Esophagus muscularis mucosa (tissue), 4 donors: Measurements from ENCODE around the gene SPPL3. TPM values are rescaled to one million over a fixed set of nuclear protein-coding genes. Genes with fewer than 3 reads are reported as not detected.

Source experiments
- DNase-seq: peaks from one replicate; pipeline ENCODE4 v3.0.0-alpha.2; 2017; ENCODE audit errors: extremely low spot score
- H3K27ac ChIP-seq, 4 donors: fragments of 200-600 bp; sonication (generic); replicated peaks in 1 of 4; 1 replicate in 3 of 4; 2 replicates in 1 of 4; pipeline ENCODE4 v1.5.1; 2016 to 2019; ENCODE audit warnings: mild to moderate bottlenecking in 1 of 4
- H3K27me3 ChIP-seq, 4 donors: fragments of 200-600 bp; sonication (generic); one replicate each; pipeline versions ENCODE4 v1.5.1 to v1.6.0; 2016 to 2019
- H3K36me3 ChIP-seq, 4 donors: fragments of 200-600 bp; sonication (generic); one replicate each; pipeline ENCODE4 v1.5.1; 2016 to 2019
- H3K4me1 ChIP-seq, 4 donors: fragments of 200-600 bp; sonication (generic); one replicate each; pipeline ENCODE4 v1.5.1; 2016 to 2019
- H3K4me3 ChIP-seq, 4 donors: fragments of 200-600 bp; sonication (generic); 1 replicate in 2 of 4; 2 replicates in 2 of 4; pipeline ENCODE4 v1.5.1; 2016 to 2019; ENCODE audit warnings: mild to moderate bottlenecking in 4 of 4, moderate library complexity in 1 of 4
- H3K9me3 ChIP-seq, 4 donors: fragments of 200-600 bp; sonication (generic); 1 replicate in 3 of 4; 2 replicates in 1 of 4; pipeline ENCODE4 v1.5.1; 2016 to 2019
- EP300 ChIP-seq: sonication (generic); formaldehyde crosslinking; IDR thresholded peaks from one replicate; pipeline ENCODE4 v1.6.1; 2017; ENCODE audit warnings: antibody characterized with exemption
- POLR2A ChIP-seq: fragments of 450-650 bp; IDR thresholded peaks from one replicate; pipeline ENCODE4 v1.6.1; 2017; ENCODE audit warnings: antibody characterized with exemption, moderate library complexity, mild to moderate bottlenecking, low read depth
- POLR2AphosphoS5 ChIP-seq, 2 donors: sonication (generic); formaldehyde crosslinking; IDR thresholded peaks; one replicate each; pipeline ENCODE4 v1.6.1; 2017; ENCODE audit warnings: antibody characterized with exemption in 2 of 2
- WGBS: methylation state at CpG from one replicate; pipeline ENCODE4 v1.1.5; 2018; 5-methylcytosine and 5-hydroxymethylcytosine counted together
- intact Hi-C: fragments of 100-400 bp; cut with DNase I; formaldehyde crosslinking; loops from one replicate; pipeline ENCODE4 v1.15.1; 2023
- total RNA-seq, 4 donors: library from RNA; depleted of rRNA; stranded (reverse); fragments of >200 nt; gene quantifications; one replicate each; pipeline versions ENCODE4 v1.1.0 to v1.2.1, GENCODE V29; 2016
- TF ChIP-seq, protein P1 (sequence below), 3 experiments: fragments of 200-600 bp in 2 of 3; fragments of 450-650 bp in 1 of 3; sonication (generic) in 2 of 3; IDR thresholded peaks; one replicate each; pipeline ENCODE4 v1.5.1; 2017 to 2019; ENCODE audit warnings: antibody characterized with exemption in 3 of 3, mild to moderate bottlenecking in 2 of 3, moderate library complexity in 1 of 3

SPPL3 gene
- total RNA-seq, 4 donors from 2014 or later: 18.4 to 32.1 (median 21.8) TPM

DNA sequence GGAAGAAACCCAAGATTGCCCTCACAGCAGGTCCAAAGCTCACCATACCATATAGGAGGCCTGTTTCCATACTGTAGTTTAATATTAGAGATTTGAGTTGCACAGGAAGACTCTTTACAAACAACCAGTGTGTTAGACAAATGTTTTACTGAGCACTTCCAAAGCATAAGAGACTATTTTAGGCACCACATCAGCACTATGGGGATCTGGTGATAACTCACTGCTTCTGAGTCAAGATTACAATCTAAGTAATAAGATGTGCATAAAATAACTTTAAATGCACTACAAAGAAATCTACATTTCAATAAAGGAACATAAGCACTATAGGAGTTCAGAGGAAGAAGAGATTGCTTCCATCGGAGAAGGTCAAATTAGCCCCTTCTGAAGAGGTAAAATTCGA lies 71.4 kb downstream of the SPPL3 start:
- Histone ChIP-seq H3K27me3 (no peaks in the 10 kb centered on the region), H3K27ac (no peak overlapping the region), H3K9me3 (no peaks in the 10 kb centered on the region), H3K4me3 (no peak overlapping the region), H3K36me3 (no peaks in the 10 kb centered on the region), H3K4me1 (peaks cover 58 to 74% (median 72%) of the 10 kb centered on the region in 4 donors)
- TF ChIP-seq POLR2A (no peak), POLR2AphosphoS5 (IDR thresholded peaks at IDR 0.05) (no peak), EP300 (no peak)
- TF ChIP-seq, protein P1, sequence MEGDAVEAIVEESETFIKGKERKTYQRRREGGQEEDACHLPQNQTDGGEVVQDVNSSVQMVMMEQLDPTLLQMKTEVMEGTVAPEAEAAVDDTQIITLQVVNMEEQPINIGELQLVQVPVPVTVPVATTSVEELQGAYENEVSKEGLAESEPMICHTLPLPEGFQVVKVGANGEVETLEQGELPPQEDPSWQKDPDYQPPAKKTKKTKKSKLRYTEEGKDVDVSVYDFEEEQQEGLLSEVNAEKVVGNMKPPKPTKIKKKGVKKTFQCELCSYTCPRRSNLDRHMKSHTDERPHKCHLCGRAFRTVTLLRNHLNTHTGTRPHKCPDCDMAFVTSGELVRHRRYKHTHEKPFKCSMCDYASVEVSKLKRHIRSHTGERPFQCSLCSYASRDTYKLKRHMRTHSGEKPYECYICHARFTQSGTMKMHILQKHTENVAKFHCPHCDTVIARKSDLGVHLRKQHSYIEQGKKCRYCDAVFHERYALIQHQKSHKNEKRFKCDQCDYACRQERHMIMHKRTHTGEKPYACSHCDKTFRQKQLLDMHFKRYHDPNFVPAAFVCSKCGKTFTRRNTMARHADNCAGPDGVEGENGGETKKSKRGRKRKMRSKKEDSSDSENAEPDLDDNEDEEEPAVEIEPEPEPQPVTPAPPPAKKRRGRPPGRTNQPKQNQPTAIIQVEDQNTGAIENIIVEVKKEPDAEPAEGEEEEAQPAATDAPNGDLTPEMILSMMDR (IDR thresholded peaks at IDR 0.05): no peak
- intact Hi-C loops: no loop called here
- no peak for DNase-seq
- WGBS: 91% methylated on average over 2 of the region's 2 CpGs

DNA sequence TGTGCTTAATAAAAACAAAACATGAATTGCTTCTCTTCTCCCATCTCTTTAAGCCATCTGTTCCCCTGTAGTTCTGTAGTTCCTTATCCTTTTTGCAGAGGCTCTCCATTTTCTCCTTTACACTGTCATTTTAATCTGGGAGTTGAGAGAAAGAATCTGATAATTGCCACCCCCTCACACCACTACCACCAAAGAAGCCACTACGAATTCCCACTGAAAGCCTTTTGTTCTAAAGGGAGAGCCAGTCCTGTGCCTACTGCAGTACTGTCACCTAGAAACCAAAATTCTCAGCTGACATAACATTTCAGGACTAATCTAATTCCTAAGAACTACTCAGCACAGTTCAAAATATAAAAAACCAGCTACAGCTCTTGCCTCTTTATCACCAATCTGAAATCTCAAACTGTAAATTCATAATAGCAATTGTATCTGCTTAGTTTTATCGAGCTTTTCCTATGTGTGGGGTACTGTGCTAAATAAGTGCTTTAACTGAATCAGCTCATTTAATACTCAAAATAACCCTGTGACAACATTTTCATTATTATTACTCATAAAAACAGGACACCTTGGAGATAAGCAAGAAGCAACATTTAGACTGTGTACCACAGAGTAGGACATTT lies 72.4 kb downstream of the SPPL3 start:
- H3K27me3 ChIP-seq: no peaks in the 10 kb centered on the region
- intact Hi-C loops: no loop called here
- no peaks in the 10 kb centered on the region for H3K9me3 ChIP-seq
- H3K4me3 ChIP-seq: no peak overlapping the region
- DNase-seq: no peak
- H3K4me1 ChIP-seq: peaks cover 58 to 83% (median 72%) of the 10 kb centered on the region in 4 donors
- H3K27ac ChIP-seq: no peak overlapping the region
- TF ChIP-seq POLR2A: no peak
- no peak for TF ChIP-seq EP300
- TF ChIP-seq POLR2AphosphoS5 (IDR thresholded peaks at IDR 0.05): no peak
- TF ChIP-seq, protein P1 (IDR thresholded peaks at IDR 0.05): no peak
- no peaks in the 10 kb centered on the region for H3K36me3 ChIP-seq
- WGBS: 44% methylated on average over 2 of the region's 2 CpGs

DNA sequence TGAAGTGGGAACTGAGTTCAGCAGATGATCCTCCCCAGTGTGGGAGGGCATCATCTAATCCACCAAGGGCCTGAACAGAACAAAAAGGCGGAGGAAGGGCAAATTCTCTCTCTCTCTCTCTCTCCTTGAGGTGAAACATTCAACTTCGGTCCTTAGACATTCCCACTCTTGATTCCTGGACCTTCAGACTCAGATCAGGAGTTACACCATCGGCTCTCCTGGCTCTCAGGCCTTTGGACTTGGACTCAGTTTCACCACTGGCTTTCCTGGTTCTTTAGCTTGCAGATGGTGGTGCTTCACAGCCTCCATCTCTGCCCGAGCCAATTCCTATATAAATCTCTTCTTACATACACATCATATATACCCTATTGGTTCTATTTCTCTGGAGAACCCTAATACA lies 73.2 kb downstream of the SPPL3 start:
- no peaks in the 10 kb centered on the region for H3K36me3 ChIP-seq
- no peak overlapping the region for H3K4me3 ChIP-seq
- DNase-seq: no peak
- H3K27ac ChIP-seq: no peak overlapping the region
- H3K9me3 ChIP-seq: no peaks in the 10 kb centered on the region
- intact Hi-C loops: no loop called here
- WGBS: 94% methylated on average over 4 of the region's 4 CpGs
- H3K4me1 ChIP-seq: peaks cover 58 to 80% (median 65%) of the 10 kb centered on the region in 4 donors
- TF ChIP-seq POLR2A: no peak
- TF ChIP-seq, protein P1 (IDR thresholded peaks at IDR 0.05): no peak
- H3K27me3 ChIP-seq: no peaks in the 10 kb centered on the region

DNA sequence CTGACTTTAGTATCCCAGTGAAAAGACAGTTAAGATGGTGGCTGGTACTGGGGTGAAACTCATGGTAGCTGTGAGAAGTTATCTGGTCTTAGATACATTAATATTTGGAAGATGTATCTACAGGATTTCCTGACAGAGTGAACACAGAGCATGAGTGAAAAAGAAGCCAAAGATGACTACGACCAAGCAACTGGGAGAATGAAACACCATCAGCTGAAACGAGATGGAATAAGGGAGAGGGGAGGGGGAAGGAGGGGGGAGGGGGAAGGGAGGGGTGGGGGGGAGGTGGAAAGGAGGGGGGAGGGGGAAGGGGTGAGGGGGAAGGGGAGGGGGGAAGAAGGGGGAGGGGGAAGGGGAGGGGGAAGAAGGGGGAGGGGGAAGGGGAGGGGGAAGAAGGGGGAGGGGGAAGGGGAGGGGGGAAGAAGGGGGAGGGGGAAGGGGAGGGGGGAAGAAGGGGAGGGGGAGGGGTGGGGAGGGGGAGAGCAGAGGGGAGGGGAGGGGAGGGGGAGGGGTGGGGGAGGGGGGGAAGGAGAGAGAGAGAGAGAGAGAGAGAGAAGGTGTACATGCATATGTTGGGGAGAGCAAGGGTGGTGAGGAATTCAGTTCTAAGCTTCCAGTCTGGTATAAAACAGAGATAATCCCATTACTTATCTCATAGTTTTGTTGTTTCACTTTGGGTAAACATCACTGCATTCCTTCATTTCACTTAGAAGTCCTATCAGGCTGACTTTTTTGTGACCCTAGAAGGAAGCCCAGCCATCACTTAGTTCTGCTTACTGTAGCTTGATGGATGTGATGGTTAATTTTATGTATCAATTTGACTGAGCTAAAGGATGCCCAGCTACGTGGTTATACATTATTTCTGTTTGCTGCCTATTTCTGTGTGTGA lies 73.9 kb downstream of the SPPL3 start:
- H3K27ac ChIP-seq: no peak overlapping the region
- intact Hi-C loops: no loop called here

More for the DNA sequence above, 73.9 kb downstream of the SPPL3 start:
- peaks cover 52 to 73% (median 58%) of the 10 kb centered on the region in 4 donors for H3K4me1 ChIP-seq
- H3K9me3 ChIP-seq: no peaks in the 10 kb centered on the region
- TF ChIP-seq EP300 (no peak), POLR2A (no peak), POLR2AphosphoS5 (IDR thresholded peaks at IDR 0.05) (no peak)
- TF ChIP-seq, protein P1 (IDR thresholded peaks at IDR 0.05): no peak
- H3K27me3 ChIP-seq: no peaks in the 10 kb centered on the region
- no peak for DNase-seq
- 46% methylated on average over 3 of the region's 3 CpGs for WGBS
- H3K36me3 ChIP-seq: no peaks in the 10 kb centered on the region
- H3K4me3 ChIP-seq: no peak overlapping the region
